DLD1 (cell line): ENCODE measurements around the gene POMT1.
"Not testable (repeated sequence)": the region's sequence is repeated elsewhere in the genome, so short reads cannot be mapped to it uniquely, and the experiment has no call there.

Experiments
- in situ Hi-C: cut with HindIII; loops from 2 replicates; pipeline ENCODE4 v1.10.0; 2017; ENCODE audit warnings: low sequenced_read_pairs

Gene POMT1

GRCh38 chr9:131523451-131524435 lies 21.0 kb downstream of the POMT1 start:
- in situ Hi-C loops, result no loop called here

- in situ Hi-C loops, result no loop called here
Measured at GRCh38 chr9:131524665-131525315, 22.1 kb downstream of the POMT1 start.

- in situ Hi-C loops, result no loop called here
Measured at GRCh38 chr9:131525643-131526565, 23.2 kb downstream of the POMT1 start.

GRCh38 chr9:131528186-131528585 lies 25.5 kb downstream of the POMT1 start:
- in situ Hi-C loops, result no loop called here

- in situ Hi-C loops, result no loop called here
Measured at GRCh38 chr9:131528886-131529505, 26.3 kb downstream of the POMT1 start.

- in situ Hi-C loops, result no loop called here
Measured at GRCh38 chr9:131529597-131530545, 27.2 kb downstream of the POMT1 start.

- in situ Hi-C loops, result no loop called here
Measured at GRCh38 chr9:131530546-131530919, 27.8 kb downstream of the POMT1 start.

- in situ Hi-C loops, result no loop called here
Measured at GRCh38 chr9:131530920-131531832, 28.5 kb downstream of the POMT1 start, which contains the start of gene UCK1. Gene UCK1 (minus strand): TSS chr9:131531263. CDS start chr9:131531174, 89 bp downstream.

- in situ Hi-C loops, result no loop called here
Measured at GRCh38 chr9:131534721-131535237, 32.1 kb downstream of the POMT1 start.

GRCh38 chr9:131537946-131538345 lies 35.2 kb downstream of the POMT1 start:
- in situ Hi-C loops, result no loop called here

GRCh38 chr9:131539223-131539923 lies 36.7 kb downstream of the POMT1 start:
- in situ Hi-C loops, result no loop called here

GRCh38 chr9:131543141-131543540 lies 40.4 kb downstream of the POMT1 start:
- in situ Hi-C loops, result no loop called here

- in situ Hi-C loops, result no loop called here
Measured at GRCh38 chr9:131545003-131545785, 42.5 kb downstream of the POMT1 start, which contains the start of gene PRRT1B. Gene PRRT1B (plus strand): TSS chr9:131545523. CDS start chr9:131545616, 93 bp downstream.

- in situ Hi-C loops, result no loop called here
Measured at GRCh38 chr9:131545786-131546335, 43.1 kb downstream of the POMT1 start.

GRCh38 chr9:131546336-131547084 lies 43.8 kb downstream of the POMT1 start:
- in situ Hi-C loops, result no loop called here

GRCh38 chr9:131549186-131549585 lies 46.5 kb downstream of the POMT1 start:
- in situ Hi-C loops, result not testable (repeated sequence)
